ENCODE results near the gene PSME3IP1. TPM values are rescaled to one million over a fixed set of nuclear protein-coding genes. Genes with fewer than 3 reads are reported as not detected.

Gene PSME3IP1
- total and polyA plus RNA-seq, 2 of the 8 experiments (the other 6 are each of a cell fraction or from before 2014, with no cell fraction given): 95.1 to 98.3 TPM

DNA sequence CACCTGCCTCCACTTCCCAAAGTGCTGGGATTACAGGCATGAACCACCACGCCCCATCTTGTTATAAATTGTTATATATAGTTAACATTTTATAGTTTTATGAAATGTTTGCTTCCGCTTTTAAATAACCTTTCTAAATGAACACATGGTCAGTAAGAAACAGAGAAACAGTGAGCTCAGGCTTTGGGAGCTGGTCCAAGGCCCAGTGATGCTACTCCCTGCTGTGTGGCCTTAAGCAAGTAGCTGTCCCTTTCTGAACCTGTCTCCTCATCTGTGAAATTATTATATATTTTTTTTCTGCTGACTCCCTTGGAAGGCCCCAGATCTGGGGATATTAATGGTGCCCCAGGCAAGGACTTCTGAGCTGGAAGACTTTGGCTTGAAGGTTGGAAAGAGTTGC is 74.4 kb downstream of the PSME3IP1 start:
- Histone ChIP-seq H2BK15ac (ENCODE audit: low read length) (no peak overlapping the region), H2BK20ac (ENCODE audit: low read length) (no peak overlapping the region), H3K4me2 (ENCODE audit: insufficient read depth in 1 of 2, low read depth in 2 of 2, low read length in 2 of 2) (no peak overlapping the region), H3K9me3 (ENCODE audit: insufficient read depth in 2 of 2, low read depth in 1 of 2, low read length in 1 of 2) (no peaks in the 10 kb centered on the region), H3K4me1 (replicated peaks in 1 of 4; ENCODE audit: control insufficient read depth in 3 of 4, insufficient read depth in 4 of 4, low read length in 3 of 4) (peaks cover 0 to 15% (median 4%) of the 10 kb centered on the region in 4 experiments; a peak in 4 of 7 replicates), H3K4me3 (ENCODE audit: extremely low read depth in 1 of 4, insufficient read depth in 2 of 4, low read depth in 3 of 4, low read length in 4 of 4) (no peak overlapping the region), H3K23me2 (ENCODE audit: low read depth, low read length) (no peaks in the 10 kb centered on the region), H3K18ac (ENCODE audit: extremely low read depth, low read length) (no peak overlapping the region), H3K27ac (ENCODE audit: low read depth, low read length) (no peak overlapping the region), H2BK12ac (ENCODE audit: low read depth, low read length) (no peak overlapping the region), H3K9ac (replicated peaks in 1 of 4; ENCODE audit: extremely low read depth in 1 of 4, low read depth in 3 of 4, low read length in 3 of 4) (no peak overlapping the region), H2AFZ (ENCODE audit: low read length) (no peak overlapping the region), H3K23ac (ENCODE audit: insufficient read length) (no peak overlapping the region), H3K56ac (replicated peaks; ENCODE audit: insufficient read length, low read depth, low read length) (no peak overlapping the region), H2BK5ac (ENCODE audit: low read depth, low read length) (no peak overlapping the region), H4K20me1 (replicated peaks in 1 of 2; ENCODE audit: control insufficient read depth in 1 of 2, insufficient read depth in 2 of 2, low read length in 2 of 2) (no peaks in the 10 kb centered on the region), H3K79me1 (ENCODE audit: low read depth, low read length) (no peaks in the 10 kb centered on the region; the same call in 1 of the 2 replicates), H4K91ac (replicated peaks; ENCODE audit: insufficient read length, low read length) (no peak overlapping the region), H3K14ac (ENCODE audit: insufficient read length) (no peak overlapping the region), H2AK5ac (ENCODE audit: low read depth, low read length) (no peak overlapping the region), H3K36me3 (ENCODE audit: control insufficient read depth in 2 of 4, insufficient read depth in 4 of 4, low read length in 3 of 4) (no peaks in the 10 kb centered on the region), H4K8ac (ENCODE audit: extremely low read depth, insufficient read depth, low read length) (no peak overlapping the region), H3K27me3 (replicated peaks in 1 of 4; ENCODE audit: control insufficient read depth in 3 of 4, extremely low read depth in 1 of 4, insufficient read depth in 3 of 4, low read length in 3 of 4) (no peaks in the 10 kb centered on the region), H4K5ac (ENCODE audit: insufficient read length, low read depth, low read length) (no peak overlapping the region), H2BK120ac (replicated peaks; ENCODE audit: low read depth, low read length) (no peak overlapping the region), H3K4ac (replicated peaks; ENCODE audit: insufficient read length, low read depth, low read length) (no peak overlapping the region), H3K79me2 (ENCODE audit: control insufficient read depth in 1 of 2, insufficient read depth in 2 of 2, low read length in 2 of 2) (no peaks in the 10 kb centered on the region)
- WGBS, 2 experiments (ENCODE audit: extremely low coverage in 1 of 2, insufficient coverage in 1 of 2, insufficient read length in 1 of 2, insufficient replicate concordance in 2 of 2, low coverage in 1 of 2, low lambda C conversion rate in 2 of 2, missing lambda C conversion rate in 1 of 2): 94% methylated on average over 2 of the region's 2 CpGs; no CpG with 5 or more reads in 1 of the 2 experiments
- FAIRE-seq (no peak), DNase-seq (ENCODE audit: low read depth in 1 of 2, low spot score in 2 of 2) (no peak)
- ChIA-PET CTCF (ENCODE audit: partially characterized antibody) (interaction anchor here (1.0 kb wide), 1 partner anchor 27 kb away, joined by 3 read pairs; no protein-coding TSS in a partner anchor), POLR2A (ENCODE audit: partially characterized antibody) (interaction anchor here (1.5 kb wide), 1 partner anchor 10 kb away, joined by 3 read pairs; no protein-coding TSS in a partner anchor)
- TF ChIP-seq RBBP5 (IDR thresholded peaks at IDR 0.05; ENCODE audit: borderline replicate concordance, low read depth, low read length): no peak
- TF ChIP-seq TAF7 (optimal IDR thresholded peaks at IDR 0.05; ENCODE audit: borderline replicate concordance, low read depth, low read length): no peak
- TF ChIP-seq CTCF (IDR thresholded peaks at IDR 0.05; ENCODE audit: control extremely low read depth in 1 of 3, insufficient read depth in 1 of 3, low read depth in 1 of 3, low read length in 3 of 3): no peak
- TF ChIP-seq, protein P1, sequence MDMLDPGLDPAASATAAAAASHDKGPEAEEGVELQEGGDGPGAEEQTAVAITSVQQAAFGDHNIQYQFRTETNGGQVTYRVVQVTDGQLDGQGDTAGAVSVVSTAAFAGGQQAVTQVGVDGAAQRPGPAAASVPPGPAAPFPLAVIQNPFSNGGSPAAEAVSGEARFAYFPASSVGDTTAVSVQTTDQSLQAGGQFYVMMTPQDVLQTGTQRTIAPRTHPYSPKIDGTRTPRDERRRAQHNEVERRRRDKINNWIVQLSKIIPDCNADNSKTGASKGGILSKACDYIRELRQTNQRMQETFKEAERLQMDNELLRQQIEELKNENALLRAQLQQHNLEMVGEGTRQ (IDR thresholded peaks at IDR 0.05; ENCODE audit: low read length): no peak
- TF ChIP-seq PHF8 (conservative IDR thresholded peaks at IDR 0.05; ENCODE audit: low read depth, low read length): no peak
- no peak for TF ChIP-seq BCL11A (IDR thresholded peaks at IDR 0.05; ENCODE audit: low read depth in 2 of 2, low read length in 2 of 2)
- TF ChIP-seq NANOG (IDR thresholded peaks at IDR 0.05; ENCODE audit: insufficient read depth, low read depth, low read length, poor library complexity, severe bottlenecking): no peak
- no peak for TF ChIP-seq CBX8 (IDR thresholded peaks at IDR 0.05; ENCODE audit: borderline replicate concordance, low read depth, low read length)
- TF ChIP-seq KDM1A (IDR thresholded peaks at IDR 0.05; ENCODE audit: borderline replicate concordance, low read length): no peak
- TF ChIP-seq ASH2L (IDR thresholded peaks at IDR 0.05; ENCODE audit: low read length): no peak
